Measurements from ENCODE around the gene SHB.
"Not testable (repeated sequence)": the region's sequence is repeated elsewhere in the genome, so short reads cannot be mapped to it uniquely, and the experiment has no call there.

Gene SHB

DNA sequence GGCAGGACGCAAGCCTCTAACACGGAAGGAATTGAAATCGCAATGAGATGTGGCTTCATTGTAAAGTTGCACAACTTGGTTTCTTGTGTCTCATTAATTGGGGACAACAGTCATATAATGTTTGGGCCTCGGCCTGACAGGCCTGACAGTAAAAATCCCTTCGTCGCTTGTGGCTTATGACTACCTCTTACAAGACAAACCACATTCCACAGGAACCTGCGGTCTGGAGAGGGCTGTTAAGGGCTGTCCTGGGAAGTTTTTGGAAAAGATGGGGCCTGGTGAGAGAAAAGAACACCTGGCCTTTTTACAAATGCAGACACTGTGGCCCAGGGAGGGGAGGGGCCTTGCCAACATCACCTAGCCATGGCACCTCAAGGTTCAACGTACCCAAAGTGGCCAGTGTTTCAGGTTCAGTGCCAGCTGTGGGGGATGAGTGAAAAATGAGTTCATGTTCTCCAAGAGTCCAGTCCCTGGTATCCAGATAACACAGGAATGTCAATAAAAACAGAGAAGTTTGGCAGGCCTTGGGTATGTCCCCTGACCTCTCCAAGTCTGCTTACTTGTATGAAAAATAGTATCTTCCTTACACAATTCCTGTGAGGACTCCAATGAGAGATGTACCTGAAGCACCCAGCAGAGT is 22.2 kb downstream of the SHB start:
- no peak for DNase-seq (ENCODE audit: low spot score)
- H3K27ac ChIP-seq: peak overlapping the region in 1 of 2 donors; percentile 73
- H3K4me3 ChIP-seq: peak overlapping the region; percentile 46
- TF ChIP-seq, protein P1, sequence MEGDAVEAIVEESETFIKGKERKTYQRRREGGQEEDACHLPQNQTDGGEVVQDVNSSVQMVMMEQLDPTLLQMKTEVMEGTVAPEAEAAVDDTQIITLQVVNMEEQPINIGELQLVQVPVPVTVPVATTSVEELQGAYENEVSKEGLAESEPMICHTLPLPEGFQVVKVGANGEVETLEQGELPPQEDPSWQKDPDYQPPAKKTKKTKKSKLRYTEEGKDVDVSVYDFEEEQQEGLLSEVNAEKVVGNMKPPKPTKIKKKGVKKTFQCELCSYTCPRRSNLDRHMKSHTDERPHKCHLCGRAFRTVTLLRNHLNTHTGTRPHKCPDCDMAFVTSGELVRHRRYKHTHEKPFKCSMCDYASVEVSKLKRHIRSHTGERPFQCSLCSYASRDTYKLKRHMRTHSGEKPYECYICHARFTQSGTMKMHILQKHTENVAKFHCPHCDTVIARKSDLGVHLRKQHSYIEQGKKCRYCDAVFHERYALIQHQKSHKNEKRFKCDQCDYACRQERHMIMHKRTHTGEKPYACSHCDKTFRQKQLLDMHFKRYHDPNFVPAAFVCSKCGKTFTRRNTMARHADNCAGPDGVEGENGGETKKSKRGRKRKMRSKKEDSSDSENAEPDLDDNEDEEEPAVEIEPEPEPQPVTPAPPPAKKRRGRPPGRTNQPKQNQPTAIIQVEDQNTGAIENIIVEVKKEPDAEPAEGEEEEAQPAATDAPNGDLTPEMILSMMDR (IDR thresholded peaks at IDR 0.05): no peak

DNA sequence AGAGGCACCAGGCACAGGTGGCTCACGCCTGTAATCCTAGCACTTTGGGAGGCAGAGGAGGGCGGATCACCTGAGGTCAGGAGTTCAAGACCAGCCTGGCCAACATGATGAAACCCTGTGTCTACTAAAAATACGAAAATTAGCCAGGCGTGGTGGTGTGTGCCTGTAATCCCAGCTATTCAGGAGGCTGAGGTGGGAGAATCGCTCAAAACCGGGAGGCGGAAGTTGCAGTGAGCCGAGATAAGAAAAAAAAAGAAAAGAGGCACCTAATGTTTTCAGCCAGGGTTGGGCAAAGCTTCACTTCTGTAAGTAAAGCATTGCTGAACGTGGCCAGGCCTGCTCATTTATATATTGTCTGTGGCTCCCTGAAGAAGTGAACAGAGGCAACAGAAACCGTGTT is 23.1 kb downstream of the SHB start:
- not testable (repeated sequence) for H3K4me3 ChIP-seq; DNase-seq (ENCODE audit: low spot score)
- peak overlapping the region in 1 of 2 donors; percentile 73 for H3K27ac ChIP-seq

DNA sequence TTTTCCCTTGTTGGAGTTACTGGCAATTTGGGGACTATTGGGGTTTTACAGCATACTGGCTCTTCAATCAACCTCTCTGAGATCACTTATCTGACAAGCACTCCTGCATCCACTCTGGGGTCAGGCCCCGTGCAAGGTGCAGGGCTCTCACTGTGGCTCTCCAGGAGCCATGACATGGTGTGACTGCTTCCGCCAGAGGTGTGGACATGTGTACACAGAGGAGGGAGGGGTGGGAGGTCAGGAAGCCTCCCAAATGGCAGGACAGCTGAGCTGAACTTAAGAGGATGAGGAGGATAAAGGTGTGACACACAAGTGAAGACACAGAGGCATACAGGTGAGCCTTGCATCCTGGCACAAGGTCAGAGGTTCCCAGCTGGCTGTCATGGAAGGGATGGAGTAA is 24.3 kb downstream of the SHB start:
- DNase-seq (ENCODE audit: low spot score): no peak
- TF ChIP-seq, protein P1 (IDR thresholded peaks at IDR 0.05): no peak
- H3K4me3 ChIP-seq: no peak overlapping the region
- H3K27ac ChIP-seq: no peak overlapping the region

DNA sequence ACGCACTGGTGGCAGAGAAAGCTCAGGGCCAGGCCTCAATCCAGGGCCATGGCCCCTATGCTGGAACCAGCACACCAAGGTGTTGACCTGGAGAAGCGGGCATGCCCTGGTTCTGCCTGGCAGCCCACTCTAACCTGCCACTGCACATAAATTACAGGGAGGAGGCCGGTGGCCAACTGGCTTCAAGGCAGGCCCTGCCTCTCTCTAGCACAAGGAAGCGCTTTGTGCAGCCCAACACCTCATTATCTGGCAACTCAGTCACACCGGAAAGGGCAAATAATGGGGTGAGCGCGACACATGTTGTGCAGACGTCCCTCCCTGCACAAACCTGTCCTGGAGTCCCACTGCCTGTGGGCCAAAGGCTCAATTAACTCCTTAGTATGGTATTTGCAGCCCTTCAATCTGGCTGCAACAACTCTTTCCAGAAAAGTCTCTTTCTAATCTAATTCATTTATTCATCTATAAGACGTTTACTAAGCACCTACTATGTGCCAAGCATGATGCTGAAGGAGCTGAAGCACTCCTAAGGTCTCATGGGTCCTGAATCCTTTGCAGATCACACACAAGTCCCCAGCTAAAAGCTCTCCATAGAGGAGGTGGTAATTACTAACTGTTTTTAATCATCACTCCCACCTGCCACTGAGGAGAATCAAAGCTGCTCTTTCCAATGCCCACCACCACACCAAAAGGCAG is 24.9 kb downstream of the SHB start:
- DNase-seq (ENCODE audit: low spot score): no peak
- Histone ChIP-seq H3K27ac (no peak overlapping the region), H3K4me3 (no peak overlapping the region)
- TF ChIP-seq, protein P1 (IDR thresholded peaks at IDR 0.05): no peak

DNA sequence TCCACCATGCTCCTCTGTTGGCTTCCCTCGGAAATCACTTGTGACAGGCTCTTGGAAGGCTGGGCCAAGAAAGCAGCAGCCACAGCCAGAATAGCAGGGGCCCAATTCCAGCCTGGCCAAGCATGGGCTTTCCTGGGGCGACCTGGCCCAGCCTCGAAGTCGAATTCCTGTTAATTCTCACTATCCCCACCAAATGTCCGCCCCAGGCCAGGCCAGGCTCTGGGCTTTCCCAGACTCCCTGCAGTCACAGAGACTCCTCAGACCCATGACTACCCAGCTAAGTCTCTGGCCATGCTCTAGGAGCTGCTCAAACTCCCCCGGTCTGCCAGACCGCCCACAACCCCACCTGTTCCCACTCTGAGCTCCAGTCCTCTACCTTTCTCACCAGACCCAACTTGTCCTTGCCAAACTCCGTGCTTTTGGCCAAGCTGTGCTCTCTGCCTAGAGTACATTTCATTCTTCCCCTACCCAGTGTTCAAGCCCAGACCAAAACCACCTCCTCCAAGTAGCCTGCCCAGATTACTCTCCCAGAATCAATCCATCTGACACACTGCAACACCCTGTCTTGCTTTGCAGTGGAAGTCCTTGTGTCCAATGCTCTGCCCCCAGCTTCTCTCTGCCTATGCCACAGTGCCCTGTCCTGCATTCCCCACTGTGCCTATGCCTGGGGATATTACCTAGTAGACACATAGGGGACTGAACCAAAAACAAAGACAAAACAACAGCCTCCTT is 26.2 kb downstream of the SHB start:
- Histone ChIP-seq H3K27ac (no peak overlapping the region), H3K4me3 (no peak overlapping the region)
- TF ChIP-seq, protein P1 (IDR thresholded peaks at IDR 0.05): no peak
- DNase-seq (ENCODE audit: low spot score): no peak

DNA sequence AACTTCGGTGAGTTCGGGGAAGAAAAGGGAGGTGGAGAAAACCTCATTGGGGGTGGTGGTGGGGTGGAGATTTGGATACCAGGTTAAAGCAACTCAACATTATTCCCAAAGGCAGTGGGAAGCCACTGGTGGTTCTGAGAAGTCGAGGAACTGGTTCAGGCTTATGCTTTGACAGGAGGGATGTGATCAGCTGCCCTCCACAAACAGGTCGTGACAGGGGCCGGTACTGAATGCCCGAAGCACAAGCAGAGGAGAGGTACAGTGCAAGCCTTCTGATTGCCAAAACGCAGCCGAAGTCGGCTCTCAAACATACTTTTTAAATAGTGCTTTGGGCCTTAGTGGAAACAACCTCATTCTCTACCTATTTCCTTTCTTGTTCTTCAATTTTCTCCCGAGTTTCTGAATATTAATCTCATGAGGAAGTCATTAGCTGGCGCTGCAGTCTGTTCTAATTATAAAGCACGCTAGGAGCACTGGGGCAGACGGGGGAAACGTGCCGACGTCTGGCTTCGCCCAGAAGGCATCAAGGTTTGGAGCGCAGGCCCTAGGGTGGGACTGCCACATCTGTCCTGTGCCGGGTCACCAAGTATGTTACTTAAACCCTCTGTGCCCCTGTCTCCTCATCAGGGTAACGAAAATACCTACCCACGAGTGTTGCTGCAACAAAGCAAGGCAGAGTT is 27.3 kb downstream of the SHB start:
- DNase-seq (ENCODE audit: low spot score): no peak
- Histone ChIP-seq H3K27ac (no peak overlapping the region), H3K4me3 (no peak overlapping the region)
- TF ChIP-seq, protein P1 (IDR thresholded peaks at IDR 0.05): no peak
